IPS-18c (cell line): ENCODE data around the gene FAM168B.

Source experiments
- H3K4me3 ChIP-seq: 2 replicates; pipeline ENCODE4 v1.7.0; 2013; ENCODE audit warnings: low read depth, mild to moderate bottlenecking, low read length, moderate library complexity; ENCODE audit not compliant: insufficient read depth
- H3K9me3 ChIP-seq: one replicate; pipeline ENCODE4 v1.6.1; 2013; ENCODE audit warnings: mild to moderate bottlenecking, low read length, moderate library complexity; ENCODE audit not compliant: control insufficient read depth, insufficient read depth

FAM168B gene

GRCh38 chr2:131016826-131017741 lies 76.2 kb downstream of the FAM168B start:
- Histone ChIP-seq H3K9me3 (no peaks in the 10 kb centered on the region), H3K4me3 (no peak overlapping the region)

- Histone ChIP-seq H3K4me3 (no peak overlapping the region), H3K9me3 (no peaks in the 10 kb centered on the region)
Observed at GRCh38 chr2:131015764-131016163, 77.5 kb downstream of the FAM168B start.

- Histone ChIP-seq H3K9me3 (no peaks in the 10 kb centered on the region), H3K4me3 (no peak overlapping the region)
Observed at GRCh38 chr2:131014141-131014540, 79.1 kb downstream of the FAM168B start.

GRCh38 chr2:131011486-131011885 lies 81.8 kb downstream of the FAM168B start:
- Histone ChIP-seq H3K9me3 (no peaks in the 10 kb centered on the region), H3K4me3 (no peak overlapping the region)

GRCh38 chr2:131010566-131010965 lies 82.7 kb downstream of the FAM168B start:
- no peak overlapping the region for H3K4me3 ChIP-seq
- no peaks in the 10 kb centered on the region for H3K9me3 ChIP-seq

- Histone ChIP-seq H3K4me3 (no peak overlapping the region), H3K9me3 (no peaks in the 10 kb centered on the region)
Observed at GRCh38 chr2:131009713-131010475, 83.4 kb downstream of the FAM168B start.

GRCh38 chr2:131008967-131009366 lies 84.3 kb downstream of the FAM168B start:
- no peaks in the 10 kb centered on the region for H3K9me3 ChIP-seq
- H3K4me3 ChIP-seq = no peak overlapping the region

- H3K9me3 ChIP-seq = no peaks in the 10 kb centered on the region
- no peak overlapping the region for H3K4me3 ChIP-seq
Observed at GRCh38 chr2:131006561-131006960, 86.7 kb downstream of the FAM168B start.

GRCh38 chr2:131005216-131005935 lies 87.9 kb downstream of the FAM168B start:
- Histone ChIP-seq H3K4me3 (no peak overlapping the region), H3K9me3 (no peaks in the 10 kb centered on the region)

- Histone ChIP-seq H3K4me3 (no peak overlapping the region), H3K9me3 (no peaks in the 10 kb centered on the region)
Observed at GRCh38 chr2:131004446-131005209, 88.6 kb downstream of the FAM168B start.

- Histone ChIP-seq H3K4me3 (no peak overlapping the region), H3K9me3 (no peaks in the 10 kb centered on the region)
Observed at GRCh38 chr2:130998561-130998960, 94.7 kb downstream of the FAM168B start.
